NOMO-1 (cell line): ENCODE measurements around the gene INTS12.

Experiments
- DNase-seq, 2 experiments: peaks; one replicate each; lab custom pipeline; 2025; ENCODE audit not compliant: unreplicated experiment in 2 of 2; lab: John Stamatoyannopoulos, UW

The INTS12 gene

GRCh38 chr4:105686571-105686970, 21.9 kb downstream of the INTS12 start:
- no peak for DNase-seq

GRCh38 chr4:105683038-105683437, 25.5 kb downstream of the INTS12 start:
- DNase-seq: no peak

- DNase-seq: no peak
Observed at GRCh38 chr4:105679186-105679585, 29.3 kb downstream of the INTS12 start.

GRCh38 chr4:105677709-105678108, 30.8 kb downstream of the INTS12 start:
- DNase-seq: no peak

- DNase-seq: no peak
Observed at GRCh38 chr4:105674011-105674410, 34.5 kb downstream of the INTS12 start.

- DNase-seq: no peak
Observed at GRCh38 chr4:105671301-105671700, 37.2 kb downstream of the INTS12 start.

GRCh38 chr4:105670684-105671083, 37.8 kb downstream of the INTS12 start:
- no peak for DNase-seq

GRCh38 chr4:105666693-105667092, 41.8 kb downstream of the INTS12 start:
- DNase-seq: peak in 1 of 2 experiments; percentile 57

GRCh38 chr4:105662935-105663675, 45.4 kb downstream of the INTS12 start:
- DNase-seq: peak in 1 of 2 experiments; percentile 3

- DNase-seq: no peak
Observed at GRCh38 chr4:105661028-105661427, 47.5 kb downstream of the INTS12 start.

GRCh38 chr4:105659190-105659589, 49.3 kb downstream of the INTS12 start:
- DNase-seq: no peak

- no peak for DNase-seq
Observed at GRCh38 chr4:105657117-105657765, 51.2 kb downstream of the INTS12 start.

GRCh38 chr4:105652286-105652888, 56.1 kb downstream of the INTS12 start:
- DNase-seq: no peak

GRCh38 chr4:105651884-105652283, 56.6 kb downstream of the INTS12 start:
- no peak for DNase-seq

- DNase-seq: no peak
Observed at GRCh38 chr4:105650190-105650589, 58.3 kb downstream of the INTS12 start.

- no peak for DNase-seq
Observed at GRCh38 chr4:105645440-105645839, 63.0 kb downstream of the INTS12 start.

GRCh38 chr4:105644257-105644656, 64.2 kb downstream of the INTS12 start:
- no peak for DNase-seq

GRCh38 chr4:105641845-105642244, 66.6 kb downstream of the INTS12 start:
- no peak for DNase-seq

GRCh38 chr4:105637408-105638176, 70.9 kb downstream of the INTS12 start:
- DNase-seq: peak; percentile 14 to 59

GRCh38 chr4:105634402-105635080, 73.9 kb downstream of the INTS12 start:
- no peak for DNase-seq

GRCh38 chr4:105633241-105633640, 75.2 kb downstream of the INTS12 start:
- DNase-seq: no peak
